Neural cell (in vitro differentiated cells): ENCODE results near the gene SFI1.
"Not testable (repeated sequence)": the region's sequence is repeated elsewhere in the genome, so short reads cannot be mapped to it uniquely, and the experiment has no call there.

Experiments
- EP300 ChIP-seq: fragments of 450-650 bp; conservative IDR thresholded peaks from 2 replicates; pipeline ENCODE4 v1.6.1; 2014; ENCODE audit warnings: antibody characterized with exemption, mild to moderate bottlenecking, moderate library complexity; ENCODE audit not compliant: poor library complexity, severe bottlenecking
- EZH2 ChIP-seq: fragments of 200-600, 300-800 bp; shearing (Covaris generic), sonication (generic); IDR thresholded peaks from 2 replicates; pipeline ENCODE4 v1.6.1; 2014; ENCODE audit warnings: antibody characterized with exemption, low read length, borderline replicate concordance, mild to moderate bottlenecking; ENCODE audit not compliant: insufficient read depth, poor library complexity, severe bottlenecking
- MXI1 ChIP-seq: fragments of 450-650 bp; conservative IDR thresholded peaks from 2 replicates; pipeline ENCODE4 v1.6.1; 2014; ENCODE audit warnings: antibody characterized with exemption, mild to moderate bottlenecking; ENCODE audit not compliant: poor library complexity, severe bottlenecking
- POLR2AphosphoS5 ChIP-seq: IDR thresholded peaks from 2 replicates; pipeline ENCODE4 v1.6.1; 2012
- RAD21 ChIP-seq: fragments of 450-650 bp; conservative IDR thresholded peaks from 2 replicates; pipeline ENCODE4 v1.6.1; 2014; ENCODE audit warnings: antibody characterized with exemption, mild to moderate bottlenecking, moderate library complexity
- SMC3 ChIP-seq: fragments of 450-650 bp; conservative IDR thresholded peaks from 2 replicates; pipeline ENCODE4 v1.6.1; 2014; ENCODE audit warnings: antibody characterized with exemption, mild to moderate bottlenecking, moderate library complexity; ENCODE audit not compliant: poor library complexity
- TAF1 ChIP-seq: IDR thresholded peaks from 2 replicates; pipeline ENCODE4 v1.6.1; 2012; ENCODE audit warnings: low read depth
- TF ChIP-seq, protein P1 (sequence below): fragments of 450-650 bp; IDR thresholded peaks from 2 replicates; pipeline ENCODE4 v1.5.1; 2014; ENCODE audit warnings: antibody characterized with exemption, mild to moderate bottlenecking, moderate library complexity; ENCODE audit not compliant: poor library complexity, severe bottlenecking
- TF ChIP-seq, protein P2 (sequence below): IDR thresholded peaks from 2 replicates; pipeline ENCODE4 v1.6.1; 2012; ENCODE audit warnings: borderline replicate concordance

DNA sequence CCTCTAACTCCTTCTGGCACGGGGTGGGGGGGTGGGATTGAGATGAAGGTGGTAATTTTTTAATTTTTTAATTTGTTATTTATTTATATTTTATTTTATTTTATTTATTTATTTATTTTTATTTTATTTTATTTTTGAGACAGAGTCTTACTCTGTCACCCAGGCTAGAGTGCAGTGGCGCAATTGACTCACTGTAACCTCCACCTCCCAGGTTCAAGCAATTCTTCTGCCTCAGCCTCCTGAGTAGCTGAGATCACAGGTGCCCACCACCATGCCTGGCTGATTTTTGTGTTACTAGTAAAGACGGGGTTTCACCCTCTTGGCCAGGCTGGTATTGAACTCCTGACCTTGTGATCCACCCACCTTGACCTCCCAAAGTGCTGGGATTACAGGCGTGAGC lies 43.8 kb downstream of the SFI1 start:
- TF ChIP-seq, protein P1, sequence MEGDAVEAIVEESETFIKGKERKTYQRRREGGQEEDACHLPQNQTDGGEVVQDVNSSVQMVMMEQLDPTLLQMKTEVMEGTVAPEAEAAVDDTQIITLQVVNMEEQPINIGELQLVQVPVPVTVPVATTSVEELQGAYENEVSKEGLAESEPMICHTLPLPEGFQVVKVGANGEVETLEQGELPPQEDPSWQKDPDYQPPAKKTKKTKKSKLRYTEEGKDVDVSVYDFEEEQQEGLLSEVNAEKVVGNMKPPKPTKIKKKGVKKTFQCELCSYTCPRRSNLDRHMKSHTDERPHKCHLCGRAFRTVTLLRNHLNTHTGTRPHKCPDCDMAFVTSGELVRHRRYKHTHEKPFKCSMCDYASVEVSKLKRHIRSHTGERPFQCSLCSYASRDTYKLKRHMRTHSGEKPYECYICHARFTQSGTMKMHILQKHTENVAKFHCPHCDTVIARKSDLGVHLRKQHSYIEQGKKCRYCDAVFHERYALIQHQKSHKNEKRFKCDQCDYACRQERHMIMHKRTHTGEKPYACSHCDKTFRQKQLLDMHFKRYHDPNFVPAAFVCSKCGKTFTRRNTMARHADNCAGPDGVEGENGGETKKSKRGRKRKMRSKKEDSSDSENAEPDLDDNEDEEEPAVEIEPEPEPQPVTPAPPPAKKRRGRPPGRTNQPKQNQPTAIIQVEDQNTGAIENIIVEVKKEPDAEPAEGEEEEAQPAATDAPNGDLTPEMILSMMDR: not testable (repeated sequence)
- not testable (repeated sequence) for TF ChIP-seq EZH2, POLR2AphosphoS5, RAD21, TAF1, EP300, SMC3, MXI1
- TF ChIP-seq, protein P2, sequence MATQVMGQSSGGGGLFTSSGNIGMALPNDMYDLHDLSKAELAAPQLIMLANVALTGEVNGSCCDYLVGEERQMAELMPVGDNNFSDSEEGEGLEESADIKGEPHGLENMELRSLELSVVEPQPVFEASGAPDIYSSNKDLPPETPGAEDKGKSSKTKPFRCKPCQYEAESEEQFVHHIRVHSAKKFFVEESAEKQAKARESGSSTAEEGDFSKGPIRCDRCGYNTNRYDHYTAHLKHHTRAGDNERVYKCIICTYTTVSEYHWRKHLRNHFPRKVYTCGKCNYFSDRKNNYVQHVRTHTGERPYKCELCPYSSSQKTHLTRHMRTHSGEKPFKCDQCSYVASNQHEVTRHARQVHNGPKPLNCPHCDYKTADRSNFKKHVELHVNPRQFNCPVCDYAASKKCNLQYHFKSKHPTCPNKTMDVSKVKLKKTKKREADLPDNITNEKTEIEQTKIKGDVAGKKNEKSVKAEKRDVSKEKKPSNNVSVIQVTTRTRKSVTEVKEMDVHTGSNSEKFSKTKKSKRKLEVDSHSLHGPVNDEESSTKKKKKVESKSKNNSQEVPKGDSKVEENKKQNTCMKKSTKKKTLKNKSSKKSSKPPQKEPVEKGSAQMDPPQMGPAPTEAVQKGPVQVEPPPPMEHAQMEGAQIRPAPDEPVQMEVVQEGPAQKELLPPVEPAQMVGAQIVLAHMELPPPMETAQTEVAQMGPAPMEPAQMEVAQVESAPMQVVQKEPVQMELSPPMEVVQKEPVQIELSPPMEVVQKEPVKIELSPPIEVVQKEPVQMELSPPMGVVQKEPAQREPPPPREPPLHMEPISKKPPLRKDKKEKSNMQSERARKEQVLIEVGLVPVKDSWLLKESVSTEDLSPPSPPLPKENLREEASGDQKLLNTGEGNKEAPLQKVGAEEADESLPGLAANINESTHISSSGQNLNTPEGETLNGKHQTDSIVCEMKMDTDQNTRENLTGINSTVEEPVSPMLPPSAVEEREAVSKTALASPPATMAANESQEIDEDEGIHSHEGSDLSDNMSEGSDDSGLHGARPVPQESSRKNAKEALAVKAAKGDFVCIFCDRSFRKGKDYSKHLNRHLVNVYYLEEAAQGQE: not testable (repeated sequence)
